Left lung (tissue), 10 donors: ENCODE measurements around the gene OSGIN1. TPM values are rescaled to one million over a fixed set of nuclear protein-coding genes. Genes with fewer than 3 reads are reported as not detected.

Source experiments
- ATAC-seq: fragments of 200-7000 bp; cut with Tn5 transposase; one replicate; pipeline ENCODE4 v1.9.1; 2020; ENCODE audit warnings: moderate library complexity
- DNase-seq, 4 donors: peaks; one replicate each; pipeline ENCODE4 v3.0.0-alpha.2; 2013 to 2020
- H3K27ac ChIP-seq, 2 donors: fragments of 200-600 bp; sonication (generic) in 1 of 2; one replicate each; pipeline versions ENCODE4 v1.5.0 to v1.8.0; 2020 to 2021
- H3K27me3 ChIP-seq, 2 donors: fragments of 200-600 bp; sonication (generic) in 1 of 2; one replicate each; pipeline versions ENCODE4 v1.5.0 to v1.8.0; 2020 to 2021
- H3K36me3 ChIP-seq, 2 donors: fragments of 200-600 bp; sonication (generic) in 1 of 2; one replicate each; pipeline versions ENCODE4 v1.5.0 to v1.8.0; 2020 to 2021
- H3K4me1 ChIP-seq, 2 donors: fragments of 200-600 bp; one replicate each; pipeline ENCODE4 v1.8.0; 2021
- H3K4me3 ChIP-seq, 2 donors: fragments of 200-600 bp; sonication (generic) in 1 of 2; one replicate each; pipeline versions ENCODE4 v1.5.0 to v1.8.0; 2020 to 2021; ENCODE audit warnings: mild to moderate bottlenecking in 1 of 2
- H3K9me3 ChIP-seq, 2 donors: fragments of 200-600 bp; sonication (generic) in 1 of 2; one replicate each; pipeline versions ENCODE4 v1.5.0 to v1.8.0; 2020 to 2021
- CTCF ChIP-seq, 2 donors: fragments of 200-600 bp; sonication (generic) in 1 of 2; IDR thresholded peaks; one replicate each; pipeline versions ENCODE4 v1.5.0 to v1.8.0; 2021; ENCODE audit warnings: antibody characterized with exemption in 2 of 2
- intact Hi-C, 2 donors: fragments of 100-400 bp; cut with DNase I; formaldehyde crosslinking; loops; one replicate each; pipeline versions ENCODE4 v1.11.2 to v1.14.2; 2022
- polyA plus RNA-seq, 6 donors: library from polyadenylated mRNA; unstranded; fragments of 120-200 nt; gene quantifications; one replicate each; pipeline ENCODE4 v1.2.1, GENCODE V29; 2013; ENCODE audit not compliant: insufficient read length in 6 of 6
- total RNA-seq, 2 donors: library from RNA; stranded (reverse); fragmentation: NEBNext Ultra II Directional; extraction: Animal tissue kit (Norgen Biotek cat#: 25700); gene quantifications; one replicate each; pipeline ENCODE4 v1.2.1, GENCODE V29; 2021
- donor health status: DM: no; HTN: yes; CAD: no.
- donor health status: DM: no; HTN: no; CAD: no.

Gene OSGIN1
- total and polyA plus RNA-seq, 8 donors: 0.47 to 18.0 (median 0.70) TPM

- Histone ChIP-seq H3K4me3 (no peak overlapping the region), H3K36me3 (peaks cover 0 to 30% of the 10 kb centered on the region in 2 donors), H3K9me3 (no peaks in the 10 kb centered on the region), H3K4me1 (peaks cover 20 to 36% of the 10 kb centered on the region in 2 donors), H3K27ac (no peak overlapping the region), H3K27me3 (no peaks in the 10 kb centered on the region)
- intact Hi-C loops: no loop called here
- DNase-seq (peak in 2 of 4 donors; percentile 27 to 62), ATAC-seq (no peak)
- no peak for TF ChIP-seq CTCF (IDR thresholded peaks at IDR 0.05)
These were observed 2.4 kb downstream of the OSGIN1 start for GRCh38 chr16:83955218-83956130.

GRCh38 chr16:83956336-83957289 lies 3.6 kb downstream of the OSGIN1 start:
- peak; percentile 81 to 85 for TF ChIP-seq CTCF (IDR thresholded peaks at IDR 0.05)
- Histone ChIP-seq H3K4me1 (peaks cover 20 to 36% of the 10 kb centered on the region in 2 donors), H3K27ac (no peak overlapping the region), H3K36me3 (peaks cover 0 to 42% of the 10 kb centered on the region in 2 donors), H3K27me3 (no peaks in the 10 kb centered on the region), H3K4me3 (no peak overlapping the region), H3K9me3 (no peaks in the 10 kb centered on the region)
- ATAC-seq (peak; percentile 14), DNase-seq (peak; percentile 50 to 95 (median 84))
- intact Hi-C loops: no loop called here

GRCh38 chr16:83957296-83957855 lies 4.3 kb downstream of the OSGIN1 start:
- H3K9me3 ChIP-seq: no peaks in the 10 kb centered on the region
- peaks cover 0 to 49% of the 10 kb centered on the region in 2 donors for H3K36me3 ChIP-seq
- H3K27ac ChIP-seq: no peak overlapping the region
- DNase-seq (peak in 1 of 4 donors; percentile 60), ATAC-seq (no peak)
- no peaks in the 10 kb centered on the region for H3K27me3 ChIP-seq
- H3K4me1 ChIP-seq: peaks cover 20 to 34% of the 10 kb centered on the region in 2 donors
- H3K4me3 ChIP-seq: no peak overlapping the region
- no peak for TF ChIP-seq CTCF (IDR thresholded peaks at IDR 0.05)
- intact Hi-C loops: no loop called here

GRCh38 chr16:83958137-83958845 lies 5.3 kb downstream of the OSGIN1 start:
- peaks cover 11 to 25% of the 10 kb centered on the region in 2 donors for H3K4me1 ChIP-seq
- intact Hi-C loops: no loop called here
- no peaks in the 10 kb centered on the region for H3K27me3 ChIP-seq
- ATAC-seq: no peak
- peak in 1 of 4 donors; percentile 69 for DNase-seq
- H3K27ac ChIP-seq: no peak overlapping the region
- TF ChIP-seq CTCF (IDR thresholded peaks at IDR 0.05): no peak
- H3K9me3 ChIP-seq: no peaks in the 10 kb centered on the region
- H3K36me3 ChIP-seq: peaks cover 0 to 59% of the 10 kb centered on the region in 2 donors
- H3K4me3 ChIP-seq: no peak overlapping the region
